GM12891 (cell line): Measurements from ENCODE around the gene MSRB1.

Source experiments
- PAX5 ChIP-seq: IDR thresholded peaks from 2 replicates; pipeline ENCODE4 v1.6.1; 2011; ENCODE audit warnings: low read length, moderate library complexity, mild to moderate bottlenecking; ENCODE audit not compliant: insufficient read depth, severe bottlenecking
- POLR2A ChIP-seq: IDR thresholded peaks from 2 replicates; pipeline ENCODE4 v1.6.1; 2011; ENCODE audit warnings: low read depth, low read length, control low read depth
- POLR2AphosphoS5 ChIP-seq: IDR thresholded peaks from 2 replicates; pipeline ENCODE4 v1.6.1; 2011; ENCODE audit warnings: low read depth, low read length, control low read depth
- TAF1 ChIP-seq: IDR thresholded peaks from 2 replicates; pipeline ENCODE4 v1.6.1; 2011; ENCODE audit warnings: low read depth, low read length, control low read depth

- no peak for TF ChIP-seq POLR2A
- no peak for TF ChIP-seq POLR2AphosphoS5
- no peak for TF ChIP-seq TAF1
- no peak for TF ChIP-seq PAX5
Measured at GRCh38 chr16:1953734-1954133, 10.7 kb upstream of the MSRB1 start.
